Measurements from ENCODE around the gene ANKRD10. TPM values are rescaled to one million over a fixed set of nuclear protein-coding genes. Genes with fewer than 3 reads are reported as not detected.

ANKRD10 gene
- total RNA-seq, 4 donors from 2014 or later, result 87.8 to 182 (median 145) TPM

GRCh38 chr13:110887597-110888333, 27.1 kb downstream of the ANKRD10 start:
- ATAC-seq (ENCODE audit: low FRiP score) (no peak), DNase-seq (ENCODE audit: low spot score) (no peak)
- no peak for TF ChIP-seq CTCF (IDR thresholded peaks at IDR 0.05)

DNA sequence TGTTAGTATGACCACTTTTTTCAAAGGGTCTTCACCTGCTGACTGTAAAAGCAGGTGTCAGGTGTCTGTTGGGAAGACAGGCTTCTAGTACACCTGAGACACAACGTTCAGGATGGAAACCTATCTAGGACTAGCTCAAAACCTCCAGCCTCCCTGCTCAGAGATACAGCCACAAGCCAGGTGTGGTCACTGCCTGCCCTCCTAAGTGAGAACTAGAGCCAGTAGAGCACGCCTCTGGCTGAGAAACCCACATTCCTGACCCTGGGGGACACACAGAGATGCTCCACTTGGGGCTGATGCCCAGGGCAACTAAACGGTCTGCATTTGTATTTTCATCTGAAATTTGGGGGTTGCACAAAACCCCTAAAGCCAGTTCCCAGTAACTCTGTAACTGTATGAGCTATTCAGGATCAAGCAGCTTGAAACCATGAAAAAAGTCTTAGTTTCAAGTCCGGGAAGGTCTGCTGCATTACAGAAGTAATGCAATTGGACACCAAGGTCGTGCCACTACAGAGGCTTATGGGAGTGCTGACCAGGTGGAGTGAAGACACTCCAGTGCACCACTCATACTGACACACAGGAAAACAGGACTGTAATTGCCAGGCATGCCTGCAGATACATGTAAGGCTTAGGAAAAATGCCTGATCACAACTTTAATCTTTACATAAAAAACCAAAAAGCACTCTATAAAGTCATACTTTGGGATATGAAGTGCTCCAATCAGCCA, 27.8 kb downstream of the ANKRD10 start:
- TF ChIP-seq CTCF (IDR thresholded peaks at IDR 0.05), result no peak
- ATAC-seq (ENCODE audit: low FRiP score) (no peak), DNase-seq (ENCODE audit: low spot score) (no peak)

DNA sequence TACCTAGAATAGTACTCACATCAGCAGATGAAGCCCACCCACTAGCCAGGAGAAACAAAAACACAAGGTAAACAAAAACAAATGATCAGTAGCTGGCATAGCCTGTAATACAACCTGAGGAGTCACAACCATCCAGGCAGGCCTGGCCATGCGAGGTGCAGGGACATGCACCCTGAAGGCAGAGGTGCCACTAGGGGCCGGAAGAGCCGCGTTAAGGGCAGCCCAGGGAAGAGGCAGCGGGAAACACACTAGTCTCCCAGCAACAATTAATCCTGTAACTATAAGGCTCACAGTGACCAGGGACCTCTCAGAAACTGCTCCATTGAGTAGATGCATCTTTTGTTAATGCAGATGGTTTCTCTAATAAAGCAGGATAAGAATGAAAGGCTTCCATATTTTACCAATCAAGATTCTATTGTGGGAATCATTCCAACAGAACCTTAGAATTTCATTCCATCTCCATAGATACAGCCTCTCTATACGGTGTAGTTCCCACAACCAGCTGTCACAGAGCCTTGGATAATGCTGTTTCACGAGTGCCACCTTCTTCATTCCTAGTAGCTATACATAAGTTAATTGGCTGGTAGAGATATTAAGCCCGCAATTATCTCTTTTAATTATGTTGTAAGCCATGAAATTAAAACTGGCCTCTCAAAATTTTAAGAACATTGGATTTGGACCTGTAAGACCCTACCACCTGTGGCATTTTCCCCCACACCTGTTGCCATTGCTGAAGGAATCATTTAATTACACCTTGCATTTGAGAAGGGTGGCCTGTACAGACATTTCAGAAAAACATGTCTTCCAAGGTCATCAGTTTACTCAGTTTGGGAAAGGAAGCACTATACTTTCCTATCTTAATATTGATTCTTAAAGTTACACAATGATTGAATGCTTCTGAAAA, 28.7 kb downstream of the ANKRD10 start:
- no peak for TF ChIP-seq CTCF (IDR thresholded peaks at IDR 0.05)
- ATAC-seq (ENCODE audit: low FRiP score) (no peak), DNase-seq (ENCODE audit: low spot score) (no peak)

DNA sequence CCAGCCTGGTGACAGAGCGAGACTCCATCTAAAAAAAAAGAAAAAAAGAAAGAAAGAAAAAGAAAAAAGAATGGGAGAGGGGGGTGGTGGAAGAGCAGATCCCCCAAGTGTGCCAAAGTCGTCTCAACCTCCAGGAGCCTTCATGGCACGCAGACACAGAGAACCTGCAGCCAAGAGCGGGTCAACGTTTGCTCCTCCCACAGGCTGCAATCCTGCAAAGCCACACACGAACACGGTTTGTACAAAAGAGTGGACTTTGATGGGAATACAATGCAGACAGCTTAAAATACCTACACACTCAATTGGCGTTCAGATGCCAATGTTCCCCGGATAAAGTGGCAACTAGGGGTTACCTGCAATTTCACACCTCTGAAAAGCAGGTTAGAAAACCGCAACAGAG, 29.4 kb downstream of the ANKRD10 start:
- no peak for ATAC-seq (ENCODE audit: low FRiP score)
- no peak for DNase-seq (ENCODE audit: low spot score)
- TF ChIP-seq CTCF (IDR thresholded peaks at IDR 0.05), result no peak

DNA sequence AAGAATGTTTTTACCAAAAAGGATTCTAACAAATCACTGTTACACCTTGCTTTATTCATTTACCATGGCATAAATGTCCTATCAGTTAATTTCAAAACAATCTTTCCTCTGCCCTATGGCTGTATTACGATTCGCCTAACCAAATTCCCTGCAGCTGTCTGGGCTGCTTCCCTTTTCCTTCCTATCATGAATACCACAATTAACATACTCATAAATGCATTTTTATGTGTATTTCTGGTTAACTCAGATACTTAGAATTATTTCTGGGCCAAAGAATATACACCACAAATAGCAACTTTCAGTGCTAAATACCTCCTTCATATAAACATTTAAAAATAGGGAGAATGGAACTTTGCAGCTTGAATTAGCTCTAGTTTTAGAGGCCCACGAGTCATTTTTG, 30.4 kb downstream of the ANKRD10 start:
- DNase-seq (ENCODE audit: low spot score) (no peak), ATAC-seq (ENCODE audit: low FRiP score) (no peak)
- no peak for TF ChIP-seq CTCF (IDR thresholded peaks at IDR 0.05)

DNA sequence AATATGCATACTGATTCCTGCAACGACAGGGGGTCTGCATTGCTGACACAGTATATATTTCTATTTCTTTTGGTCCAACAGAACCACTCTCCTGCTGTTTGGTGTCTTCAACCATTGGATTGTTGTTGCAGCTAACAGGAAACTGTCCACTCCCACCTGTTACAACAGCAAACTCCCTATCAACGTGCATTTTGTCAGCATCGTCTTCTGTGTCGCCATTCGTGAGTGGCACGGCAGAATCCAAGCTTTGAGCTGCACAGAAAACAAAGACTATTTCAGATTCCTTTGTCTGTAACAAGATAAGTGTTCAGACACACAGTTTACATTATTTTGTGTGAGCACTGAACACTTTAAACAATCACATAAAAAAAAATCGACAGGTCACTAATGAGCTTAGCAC, 31.3 kb downstream of the ANKRD10 start:
- no peak for ATAC-seq (ENCODE audit: low FRiP score)
- no peak for TF ChIP-seq CTCF (IDR thresholded peaks at IDR 0.05)
- no peak for DNase-seq (ENCODE audit: low spot score)
